OCI-LY3 (cell line): Measurements from ENCODE around the gene STMN3.

Source experiments
- H2AFZ ChIP-seq: fragments of 200-600, 300-600 bp; shearing (Covaris generic); 2 replicates; pipeline ENCODE4 v1.6.0; 2014; ENCODE audit warnings: antibody characterized with exemption, low read depth, low read length
- H3K27ac ChIP-seq: fragments of 200-600, 300-600 bp; sonication (generic); 2 replicates; pipeline ENCODE4 v1.5.1; 2014; ENCODE audit warnings: mild to moderate bottlenecking, low read length, moderate library complexity, mixed read lengths
- H3K27me3 ChIP-seq: fragments of 200-600, 300-600 bp; sonication (generic); 2 replicates; pipeline ENCODE4 v1.6.1; 2014; ENCODE audit warnings: low read depth, low read length, mixed read lengths
- H3K36me3 ChIP-seq: fragments of 200-600, 300-600 bp; sonication (generic); replicated peaks from 2 replicates; pipeline ENCODE3; 2014; ENCODE audit warnings: low read depth, low read length, mixed read lengths
- H3K4me1 ChIP-seq: fragments of 300-600, 200-600 bp; sonication (generic); 2 replicates; pipeline ENCODE4 v1.6.1; 2014; ENCODE audit warnings: low read length, mixed read lengths
- H3K4me2 ChIP-seq: fragments of 200-600, 300-600 bp; sonication (generic); 2 replicates; pipeline ENCODE4 v1.6.1; 2014; ENCODE audit warnings: low read length, mixed read lengths
- H3K4me3 ChIP-seq: fragments of 300-600, 200-600 bp; sonication (generic); 2 replicates; pipeline ENCODE4 v1.5.1; 2014; ENCODE audit warnings: antibody characterized with exemption, mild to moderate bottlenecking, low read length, moderate library complexity
- H3K79me2 ChIP-seq: fragments of 300-600, 200-600 bp; shearing (Covaris generic); 2 replicates; pipeline ENCODE4 v1.6.1; 2014; ENCODE audit warnings: mild to moderate bottlenecking, low read length, mixed read lengths
- H3K9ac ChIP-seq: fragments of 300-600, 200-600 bp; shearing (Covaris generic); 2 replicates; pipeline ENCODE4 v1.6.0; 2014; ENCODE audit warnings: mild to moderate bottlenecking, low read length, moderate library complexity
- H3K9me3 ChIP-seq: fragments of 200-600, 300-600 bp; shearing (Covaris generic); 2 replicates; pipeline ENCODE4 v1.6.1; 2014; ENCODE audit warnings: low read length, mixed read lengths; ENCODE audit not compliant: insufficient read depth
- H4K20me1 ChIP-seq: fragments of 200-600, 300-600 bp; sonication (generic); 2 replicates; pipeline ENCODE4 v1.6.1; 2016; ENCODE audit warnings: low read length, mixed read lengths; ENCODE audit not compliant: insufficient read depth
- EZH2phosphoT487 ChIP-seq: fragments of 200-600 bp; shearing (Covaris generic); IDR thresholded peaks from 2 replicates; pipeline ENCODE4 v1.6.1; 2018; ENCODE audit warnings: antibody characterized with exemption, mixed run types, low read depth
- TF ChIP-seq, protein P1 (sequence below): fragments of 200-600, 300-600 bp; sonication (generic); IDR thresholded peaks from 2 replicates; pipeline ENCODE4 v1.5.1; 2014; ENCODE audit warnings: antibody characterized with exemption, low read length, low read depth

Gene STMN3

DNA sequence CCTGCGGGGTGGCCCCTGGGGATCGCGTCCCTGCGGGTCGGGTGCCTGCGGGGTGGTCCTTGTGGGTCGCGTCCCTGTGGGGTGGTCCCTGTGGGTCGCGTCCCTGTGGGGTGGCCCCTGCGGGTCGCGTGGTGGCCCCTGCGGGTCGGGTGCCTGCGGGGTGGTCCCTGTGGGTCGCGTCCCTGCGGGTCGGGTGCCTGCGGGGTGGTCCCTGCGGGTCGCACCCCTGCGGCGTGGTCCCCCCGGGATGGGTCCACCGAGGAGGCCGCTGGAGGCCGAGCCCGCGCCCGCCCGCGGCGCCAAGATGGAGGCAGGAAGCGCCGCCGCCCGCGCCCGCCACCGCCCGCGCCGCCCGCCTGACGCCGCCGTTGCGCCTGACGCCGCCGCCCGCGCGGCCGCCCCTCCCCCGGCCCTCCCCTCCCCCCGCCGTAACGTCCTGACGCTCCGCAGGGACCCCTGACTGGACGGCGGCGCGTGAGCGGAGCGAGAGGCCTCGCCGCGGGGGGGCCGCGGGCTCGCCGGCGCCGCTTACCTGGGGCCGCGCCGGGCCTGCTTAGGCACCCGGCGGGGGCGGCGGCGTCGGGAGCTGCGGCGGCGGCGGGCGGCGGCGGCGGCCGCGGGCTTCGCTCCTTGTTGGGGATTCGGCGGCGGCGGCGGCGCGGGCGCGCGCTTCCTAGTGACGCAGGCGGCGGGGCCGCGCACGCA is 26.6 kb downstream of the STMN3 start, which contains the start of gene GMEB2:
Gene GMEB2, minus strand, starts transcription at position 678 of the 705 bp plus-strand sequence. CDS start 7,704 bp downstream, outside the sequence.
- Histone ChIP-seq H3K27me3 (no peaks in the 10 kb centered on the region), H3K27ac (peak within 1 kb of the TSS; percentile 82), H3K4me3 (peak within 1 kb of the TSS; percentile 100), H3K36me3 (peaks cover 3% of the 10 kb centered on the region), H3K9me3 (no peaks in the 10 kb centered on the region), H3K9ac (peak within 1 kb of the TSS; percentile 99), H3K4me2 (peak within 1 kb of the TSS; percentile 93), H4K20me1 (0 out of 2 replicates have a peak, but pooled peaks cover 3% of the 10 kb centered on the region), H3K4me1 (peaks cover 13% of the 10 kb centered on the region), H2AFZ (peak within 1 kb of the TSS; percentile 76; the same call in 1 of the 2 replicates), H3K79me2 (peaks cover 64% of the 10 kb centered on the region)
- TF ChIP-seq, protein P1, sequence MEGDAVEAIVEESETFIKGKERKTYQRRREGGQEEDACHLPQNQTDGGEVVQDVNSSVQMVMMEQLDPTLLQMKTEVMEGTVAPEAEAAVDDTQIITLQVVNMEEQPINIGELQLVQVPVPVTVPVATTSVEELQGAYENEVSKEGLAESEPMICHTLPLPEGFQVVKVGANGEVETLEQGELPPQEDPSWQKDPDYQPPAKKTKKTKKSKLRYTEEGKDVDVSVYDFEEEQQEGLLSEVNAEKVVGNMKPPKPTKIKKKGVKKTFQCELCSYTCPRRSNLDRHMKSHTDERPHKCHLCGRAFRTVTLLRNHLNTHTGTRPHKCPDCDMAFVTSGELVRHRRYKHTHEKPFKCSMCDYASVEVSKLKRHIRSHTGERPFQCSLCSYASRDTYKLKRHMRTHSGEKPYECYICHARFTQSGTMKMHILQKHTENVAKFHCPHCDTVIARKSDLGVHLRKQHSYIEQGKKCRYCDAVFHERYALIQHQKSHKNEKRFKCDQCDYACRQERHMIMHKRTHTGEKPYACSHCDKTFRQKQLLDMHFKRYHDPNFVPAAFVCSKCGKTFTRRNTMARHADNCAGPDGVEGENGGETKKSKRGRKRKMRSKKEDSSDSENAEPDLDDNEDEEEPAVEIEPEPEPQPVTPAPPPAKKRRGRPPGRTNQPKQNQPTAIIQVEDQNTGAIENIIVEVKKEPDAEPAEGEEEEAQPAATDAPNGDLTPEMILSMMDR = no peak
- no peak for TF ChIP-seq EZH2phosphoT487

DNA sequence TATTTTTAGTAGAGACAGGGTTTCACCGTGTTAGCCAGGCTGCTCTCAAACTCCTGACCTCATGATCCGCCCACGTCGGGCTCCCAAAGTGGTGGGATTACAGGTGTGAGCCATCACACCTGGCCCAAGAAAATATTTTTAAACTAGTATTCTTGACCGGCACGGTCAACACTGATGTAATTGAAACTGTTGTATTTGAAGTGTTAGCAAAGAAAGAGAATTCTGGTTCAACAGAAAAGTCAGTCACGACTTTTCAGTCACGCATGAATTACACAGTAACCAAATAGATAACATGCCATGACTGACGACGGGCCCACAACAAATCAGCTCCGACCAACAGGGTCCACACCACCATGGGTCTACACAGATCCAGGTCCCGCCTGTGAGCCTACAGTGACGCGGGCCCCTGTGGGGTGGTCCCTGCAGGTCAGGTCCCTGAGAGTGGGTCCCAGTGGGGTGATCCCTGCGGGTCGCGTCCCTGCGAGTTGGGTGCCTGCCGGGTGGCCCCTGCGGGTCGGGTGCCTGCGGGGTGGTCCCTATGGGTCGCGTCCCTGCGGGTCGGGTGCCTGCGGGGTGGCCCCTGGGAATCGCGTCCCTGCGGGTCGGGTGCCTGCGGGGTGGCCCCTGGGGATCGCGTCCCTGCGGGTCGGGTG is 27.3 kb downstream of the STMN3 start:
- H3K27me3 ChIP-seq = no peaks in the 10 kb centered on the region
- H3K36me3 ChIP-seq = peaks cover 3% of the 10 kb centered on the region
- TF ChIP-seq EZH2phosphoT487 = no peak
- TF ChIP-seq, protein P1 = no peak
- H2AFZ ChIP-seq = peak overlapping the region; percentile 76; the same call in 1 of the 2 replicates
- H3K9ac ChIP-seq = peak overlapping the region; percentile 99
- peaks cover 6% of the 10 kb centered on the region; the same call in 1 of the 2 replicates for H4K20me1 ChIP-seq
- H3K27ac ChIP-seq = peak overlapping the region; percentile 82
- peak overlapping the region; percentile 100 for H3K4me3 ChIP-seq
- peak overlapping the region; percentile 80 for H3K4me2 ChIP-seq
- no peaks in the 10 kb centered on the region for H3K9me3 ChIP-seq
- peaks cover 68% of the 10 kb centered on the region for H3K79me2 ChIP-seq
- H3K4me1 ChIP-seq = peaks cover 13% of the 10 kb centered on the region

DNA sequence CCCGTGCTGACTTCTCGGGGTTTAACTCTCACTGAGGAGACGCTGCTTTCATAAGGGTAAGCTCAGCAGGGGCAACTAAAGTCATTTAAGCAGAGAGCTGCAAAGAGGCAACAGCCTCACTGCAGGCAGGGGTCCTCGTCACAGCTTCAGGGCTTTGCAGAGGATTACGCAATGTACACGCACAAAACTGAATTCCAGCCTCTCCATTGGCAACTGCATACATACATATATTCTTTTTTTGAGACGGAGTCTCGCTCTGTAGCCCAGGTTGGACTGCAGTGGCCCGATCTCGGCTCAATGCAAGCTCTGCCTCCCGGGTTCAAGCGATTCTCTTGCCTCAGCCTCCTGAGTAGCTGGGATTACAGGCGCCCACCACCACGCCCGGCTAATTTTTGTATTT is 28.7 kb downstream of the STMN3 start:
- peaks cover 1% of the 10 kb centered on the region for H3K36me3 ChIP-seq
- no peaks in the 10 kb centered on the region for H3K27me3 ChIP-seq
- H2AFZ ChIP-seq = no peak overlapping the region
- TF ChIP-seq, protein P1 = no peak
- TF ChIP-seq EZH2phosphoT487 = no peak
- no peak overlapping the region for H3K4me2 ChIP-seq
- H3K9ac ChIP-seq = no peak overlapping the region
- H3K4me1 ChIP-seq = peaks cover 13% of the 10 kb centered on the region
- H3K9me3 ChIP-seq = no peaks in the 10 kb centered on the region
- H4K20me1 ChIP-seq = peaks cover 17% of the 10 kb centered on the region; the same call in 1 of the 2 replicates
- H3K79me2 ChIP-seq = peaks cover 82% of the 10 kb centered on the region
- H3K27ac ChIP-seq = no peak overlapping the region
- no peak overlapping the region for H3K4me3 ChIP-seq

DNA sequence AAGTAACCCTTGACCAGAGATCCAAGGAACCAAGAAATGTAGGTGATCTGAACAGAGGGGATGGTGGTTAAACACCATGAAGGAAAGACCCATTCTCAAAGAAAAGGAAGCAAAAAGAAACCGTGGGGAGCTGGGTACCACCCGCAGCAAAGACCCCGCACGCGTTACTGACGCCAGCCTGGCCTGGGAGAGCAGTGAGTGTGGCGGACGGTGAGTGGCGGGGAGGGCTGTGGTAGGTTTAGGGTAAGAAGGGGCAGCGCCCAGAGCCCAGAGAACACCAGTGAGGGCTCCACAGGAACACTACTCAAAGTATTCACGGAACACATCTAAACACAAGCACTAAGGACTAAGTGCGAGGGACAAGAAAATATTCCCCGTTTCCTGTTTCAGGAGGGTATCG is 30.5 kb downstream of the STMN3 start:
- Histone ChIP-seq H2AFZ (no peak overlapping the region), H3K27me3 (no peaks in the 10 kb centered on the region), H3K4me2 (no peak overlapping the region), H4K20me1 (peaks cover 22% of the 10 kb centered on the region; the same call in 1 of the 2 replicates), H3K4me1 (peaks cover 6% of the 10 kb centered on the region), H3K4me3 (no peak overlapping the region), H3K9me3 (no peaks in the 10 kb centered on the region), H3K9ac (no peak overlapping the region), H3K36me3 (peaks cover 12% of the 10 kb centered on the region), H3K27ac (no peak overlapping the region), H3K79me2 (peaks cover 69% of the 10 kb centered on the region)
- TF ChIP-seq EZH2phosphoT487 = no peak
- TF ChIP-seq, protein P1 = no peak
